Measurements from ENCODE around the gene CYREN. TPM values are rescaled to one million over a fixed set of nuclear protein-coding genes. Genes with fewer than 3 reads are reported as not detected.

The CYREN gene
- total and polyA plus RNA-seq, 2 of the 13 experiments (the other 11 are each of a cell fraction or from before 2014, with no cell fraction given), result 20.7 to 60.7 TPM

DNA sequence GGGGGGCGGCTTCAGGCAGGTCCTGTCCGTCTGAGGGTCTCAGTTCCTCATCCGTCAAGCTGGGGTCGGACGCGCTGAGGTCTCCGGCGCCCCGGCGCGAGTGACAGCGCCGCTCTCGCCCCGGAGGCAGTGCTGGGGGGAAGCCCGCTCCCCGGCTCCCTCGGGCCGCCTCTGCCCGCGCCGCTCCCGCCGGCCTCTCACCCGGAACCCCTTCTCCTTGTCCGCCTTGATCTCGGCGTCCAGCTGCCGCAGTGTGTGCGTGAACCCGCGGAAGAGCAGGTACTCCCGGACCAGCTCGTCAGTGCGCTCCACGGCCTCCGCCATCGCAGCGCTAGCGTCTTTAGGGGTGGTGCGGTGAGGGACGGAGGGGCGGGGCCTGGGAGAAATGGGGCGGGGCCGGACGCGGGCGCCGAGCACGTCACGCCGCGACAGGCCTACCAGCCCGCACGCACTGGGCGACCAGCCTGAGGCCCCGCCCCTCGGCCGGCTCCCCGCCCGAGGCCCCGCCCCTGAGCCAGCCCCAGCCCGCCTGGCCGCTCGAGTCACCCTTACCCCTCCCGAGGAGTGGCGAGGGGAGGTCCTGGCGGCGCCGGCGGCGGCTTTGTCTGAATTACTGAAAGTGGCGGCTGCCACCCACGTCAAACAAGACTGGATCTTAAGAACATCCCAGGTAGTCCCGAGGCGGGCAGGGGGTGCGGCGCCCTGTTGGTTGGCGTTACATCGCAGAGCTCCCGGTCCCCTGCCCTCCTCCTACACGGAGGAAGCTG, 40.9 kb upstream of the CYREN start, which contains the start of gene WDR91 (continued):
- TF ChIP-seq NCOA1 (CRISPR knock-in tag; IDR thresholded peaks at IDR 0.05) (peak; percentile 49; the same call in 1 of the 2 replicates), GZF1 (CRISPR knock-in tag; IDR thresholded peaks at IDR 0.05) (no peak), ARNTL (CRISPR knock-in tag; IDR thresholded peaks at IDR 0.05) (0 out of 2 replicates have a peak, but pooled peaks have one; percentile 27), ZMAT3 (CRISPR knock-in tag; conservative IDR thresholded peaks at IDR 0.05) (no peak; the same call in 1 of the 2 replicates), RAD51 (IDR thresholded peaks at IDR 0.05; ENCODE audit: borderline replicate concordance) (no peak), YEATS4 (CRISPR knock-in tag; IDR thresholded peaks at IDR 0.05; ENCODE audit: borderline replicate concordance) (no peak; the same call in 1 of the 2 replicates), ZSCAN25 (CRISPR knock-in tag; IDR thresholded peaks at IDR 0.05) (peak; percentile 63), ZNF337 (CRISPR knock-in tag; IDR thresholded peaks at IDR 0.05; ENCODE audit: borderline replicate concordance, low read depth) (0 out of 2 replicates have a peak, but pooled peaks have one; percentile 27), SRSF1 (optimal IDR thresholded peaks at IDR 0.05; ENCODE audit: low read depth, low read length) (no peak), RBM39 (IDR thresholded peaks at IDR 0.05; ENCODE audit: low read depth, low read length, poor library complexity, severe bottlenecking) (no peak), ZNF331 (CRISPR knock-in tag; IDR thresholded peaks at IDR 0.05) (0 out of 2 replicates have a peak, but pooled peaks have one; percentile 28), ZNF782 (CRISPR knock-in tag; IDR thresholded peaks at IDR 0.05; ENCODE audit: borderline replicate concordance) (no peak), ZNF761 (CRISPR knock-in tag; conservative IDR thresholded peaks at IDR 0.05) (no peak), ZNF660 (CRISPR knock-in tag; IDR thresholded peaks at IDR 0.05; ENCODE audit: borderline replicate concordance, low read depth) (no peak), SRSF9 (IDR thresholded peaks at IDR 0.05; ENCODE audit: borderline replicate concordance, insufficient read depth, low read depth, low read length, poor library complexity, severe bottlenecking) (no peak), PAX8 (CRISPR knock-in tag; IDR thresholded peaks at IDR 0.05; ENCODE audit: borderline replicate concordance) (no peak), NR2F2 (IDR thresholded peaks at IDR 0.05; ENCODE audit: borderline replicate concordance, low read depth) (no peak; the same call in 1 of the 2 replicates), ZNF468 (CRISPR knock-in tag; IDR thresholded peaks at IDR 0.05) (no peak), KLF6 (CRISPR knock-in tag; IDR thresholded peaks at IDR 0.05) (no peak), IRF9 (CRISPR knock-in tag; IDR thresholded peaks at IDR 0.05; ENCODE audit: borderline replicate concordance) (0 out of 2 replicates have a peak, but pooled peaks have one; percentile 61), RBFOX2 (IDR thresholded peaks at IDR 0.05; ENCODE audit: low read depth, low read length) (peak; percentile 78)
- TF ChIP-seq, protein P1, sequence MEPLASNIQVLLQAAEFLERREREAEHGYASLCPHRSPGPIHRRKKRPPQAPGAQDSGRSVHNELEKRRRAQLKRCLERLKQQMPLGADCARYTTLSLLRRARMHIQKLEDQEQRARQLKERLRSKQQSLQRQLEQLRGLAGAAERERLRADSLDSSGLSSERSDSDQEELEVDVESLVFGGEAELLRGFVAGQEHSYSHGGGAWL (CRISPR knock-in tag; IDR thresholded peaks at IDR 0.05), result 0 out of 2 replicates have a peak, but pooled peaks have one; percentile 38
- TF ChIP-seq, protein P2, sequence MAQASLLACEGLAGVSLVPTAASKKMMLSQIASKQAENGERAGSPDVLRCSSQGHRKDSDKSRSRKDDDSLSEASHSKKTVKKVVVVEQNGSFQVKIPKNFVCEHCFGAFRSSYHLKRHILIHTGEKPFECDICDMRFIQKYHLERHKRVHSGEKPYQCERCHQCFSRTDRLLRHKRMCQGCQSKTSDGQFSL (CRISPR knock-in tag; IDR thresholded peaks at IDR 0.05), result 0 out of 2 replicates have a peak, but pooled peaks have one; percentile 50
- TF ChIP-seq, protein P3, sequence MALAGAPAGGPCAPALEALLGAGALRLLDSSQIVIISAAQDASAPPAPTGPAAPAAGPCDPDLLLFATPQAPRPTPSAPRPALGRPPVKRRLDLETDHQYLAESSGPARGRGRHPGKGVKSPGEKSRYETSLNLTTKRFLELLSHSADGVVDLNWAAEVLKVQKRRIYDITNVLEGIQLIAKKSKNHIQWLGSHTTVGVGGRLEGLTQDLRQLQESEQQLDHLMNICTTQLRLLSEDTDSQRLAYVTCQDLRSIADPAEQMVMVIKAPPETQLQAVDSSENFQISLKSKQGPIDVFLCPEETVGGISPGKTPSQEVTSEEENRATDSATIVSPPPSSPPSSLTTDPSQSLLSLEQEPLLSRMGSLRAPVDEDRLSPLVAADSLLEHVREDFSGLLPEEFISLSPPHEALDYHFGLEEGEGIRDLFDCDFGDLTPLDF (CRISPR knock-in tag; IDR thresholded peaks at IDR 0.05), result no peak
- TF ChIP-seq, protein P4, sequence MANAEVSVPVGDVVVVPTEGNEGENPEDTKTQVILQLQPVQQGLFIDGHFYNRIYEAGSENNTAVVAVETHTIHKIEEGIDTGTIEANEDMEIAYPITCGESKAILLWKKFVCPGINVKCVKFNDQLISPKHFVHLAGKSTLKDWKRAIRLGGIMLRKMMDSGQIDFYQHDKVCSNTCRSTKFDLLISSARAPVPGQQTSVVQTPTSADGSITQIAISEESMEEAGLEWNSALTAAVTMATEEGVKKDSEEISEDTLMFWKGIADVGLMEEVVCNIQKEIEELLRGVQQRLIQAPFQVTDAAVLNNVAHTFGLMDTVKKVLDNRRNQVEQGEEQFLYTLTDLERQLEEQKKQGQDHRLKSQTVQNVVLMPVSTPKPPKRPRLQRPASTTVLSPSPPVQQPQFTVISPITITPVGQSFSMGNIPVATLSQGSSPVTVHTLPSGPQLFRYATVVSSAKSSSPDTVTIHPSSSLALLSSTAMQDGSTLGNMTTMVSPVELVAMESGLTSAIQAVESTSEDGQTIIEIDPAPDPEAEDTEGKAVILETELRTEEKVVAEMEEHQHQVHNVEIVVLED (CRISPR knock-in tag; IDR thresholded peaks at IDR 0.05; ENCODE audit: borderline replicate concordance), result peak; percentile 50; the same call in 1 of the 2 replicates
